OCI-LY1 (cell line): ENCODE data around the gene MZT2B.
"Not testable (repeated sequence)": the region's sequence is repeated elsewhere in the genome, so short reads cannot be mapped to it uniquely, and the experiment has no call there.

Experiments
- H2AFZ ChIP-seq: fragments of 200-600 bp; sonication (generic), shearing (Covaris generic); 2 replicates; pipeline ENCODE4 v1.6.0; 2014; ENCODE audit warnings: antibody characterized with exemption, mild to moderate bottlenecking, low read length
- H3F3A ChIP-seq: fragments of 200-600 bp; sonication (generic), shearing (Covaris generic); 2 replicates; pipeline ENCODE4 v1.6.0; 2014; ENCODE audit warnings: mild to moderate bottlenecking, antibody characterized with exemption, low read length, moderate library complexity; ENCODE audit not compliant: insufficient read depth
- H3K27ac ChIP-seq: fragments of 200-600 bp; sonication (generic); 2 replicates; pipeline ENCODE4 v1.5.1; 2014; ENCODE audit warnings: low read length, mixed run types, mild to moderate bottlenecking, low read depth; ENCODE audit not compliant: poor library complexity, severe bottlenecking
- H3K27me3 ChIP-seq: fragments of 200-600 bp; sonication (generic); 2 replicates; pipeline ENCODE4 v1.6.0; 2014; ENCODE audit warnings: antibody characterized with exemption, mild to moderate bottlenecking, low read length, moderate library complexity; ENCODE audit not compliant: insufficient read depth
- H3K36me3 ChIP-seq: fragments of 200-600 bp; sonication (generic); 2 replicates; pipeline ENCODE4 v1.6.1; 2014; ENCODE audit warnings: mild to moderate bottlenecking, antibody characterized with exemption, low read length, moderate library complexity, mixed read lengths; ENCODE audit not compliant: insufficient read depth
- H3K4me1 ChIP-seq: fragments of 200-600 bp; sonication (generic); 2 replicates; pipeline ENCODE4 v1.5.1; 2014; ENCODE audit warnings: mild to moderate bottlenecking, low read length, moderate library complexity; ENCODE audit not compliant: insufficient read depth, severe bottlenecking
- H3K4me2 ChIP-seq: fragments of 200-600 bp; sonication (generic), shearing (Covaris generic); 2 replicates; pipeline ENCODE4 v1.6.1; 2014; ENCODE audit warnings: low read length
- H3K4me3 ChIP-seq: fragments of 200-600 bp; sonication (generic); 2 replicates; pipeline ENCODE4 v1.5.1; 2014; ENCODE audit warnings: low read length, low read depth, mild to moderate bottlenecking, mixed read lengths; ENCODE audit not compliant: poor library complexity, severe bottlenecking
- H3K79me2 ChIP-seq: fragments of 200-600 bp; shearing (Covaris generic); 2 replicates; pipeline ENCODE4 v1.6.1; 2016; ENCODE audit warnings: mixed run types, low read length, mixed read lengths; ENCODE audit not compliant: insufficient read depth
- H3K9ac ChIP-seq: fragments of 200-600 bp; sonication (generic), shearing (Covaris generic); 2 replicates; pipeline ENCODE4 v1.6.1; 2014; ENCODE audit warnings: mild to moderate bottlenecking, low read length, mixed read lengths
- H3K9me2 ChIP-seq: fragments of 200-600 bp; sonication (generic), shearing (Covaris generic); 2 replicates; pipeline ENCODE4 v1.6.1; 2014; ENCODE audit warnings: low read depth, mild to moderate bottlenecking, low read length, mixed read lengths
- H3K9me3 ChIP-seq: fragments of 200-600 bp; shearing (Covaris generic); 2 replicates; pipeline ENCODE4 v1.6.1; 2014; ENCODE audit warnings: low read length, mixed read lengths
- H4K20me1 ChIP-seq: fragments of 200-600 bp; sonication (generic), shearing (Covaris generic); 2 replicates; pipeline ENCODE4 v1.6.0; 2016; ENCODE audit warnings: mild to moderate bottlenecking, low read length; ENCODE audit not compliant: insufficient read depth
- TF ChIP-seq, protein P1 (sequence below): fragments of 200-600 bp; sonication (generic), shearing (Covaris generic); IDR thresholded peaks from 2 replicates; pipeline ENCODE4 v1.5.1; 2017; ENCODE audit warnings: mild to moderate bottlenecking, antibody characterized with exemption, low read length, moderate library complexity, mixed read lengths

The MZT2B gene

DNA sequence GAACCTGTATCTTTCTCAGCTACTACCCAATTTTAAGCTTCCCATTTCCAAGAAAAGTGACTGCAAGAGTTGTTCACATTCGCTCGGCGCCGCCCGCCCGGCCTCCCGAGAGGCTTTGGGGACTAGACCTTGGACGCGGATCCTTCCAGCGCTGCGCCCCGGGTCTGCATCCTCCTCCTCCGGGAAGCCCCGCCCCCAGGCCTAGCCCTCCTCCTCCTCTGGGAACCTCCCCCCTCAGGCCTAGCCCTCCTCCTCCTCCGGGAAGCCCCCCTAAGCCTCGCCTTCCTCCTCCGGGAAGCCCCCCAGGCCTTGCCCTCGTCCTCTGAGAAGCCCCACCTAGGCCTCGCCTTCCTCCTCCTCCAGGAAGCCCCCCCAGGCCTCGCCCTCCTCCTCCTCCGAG is 45.9 kb downstream of the MZT2B start:
- H3K9me2 ChIP-seq, H2AFZ ChIP-seq, H3K4me1 ChIP-seq, H3K4me2 ChIP-seq, H3K4me3 ChIP-seq, H3K79me2 ChIP-seq, H3K9ac ChIP-seq, H3K27me3 ChIP-seq, H3K27ac ChIP-seq, H3K9me3 ChIP-seq, H3F3A ChIP-seq, H3K36me3 ChIP-seq, H4K20me1 ChIP-seq: not testable (repeated sequence)

DNA sequence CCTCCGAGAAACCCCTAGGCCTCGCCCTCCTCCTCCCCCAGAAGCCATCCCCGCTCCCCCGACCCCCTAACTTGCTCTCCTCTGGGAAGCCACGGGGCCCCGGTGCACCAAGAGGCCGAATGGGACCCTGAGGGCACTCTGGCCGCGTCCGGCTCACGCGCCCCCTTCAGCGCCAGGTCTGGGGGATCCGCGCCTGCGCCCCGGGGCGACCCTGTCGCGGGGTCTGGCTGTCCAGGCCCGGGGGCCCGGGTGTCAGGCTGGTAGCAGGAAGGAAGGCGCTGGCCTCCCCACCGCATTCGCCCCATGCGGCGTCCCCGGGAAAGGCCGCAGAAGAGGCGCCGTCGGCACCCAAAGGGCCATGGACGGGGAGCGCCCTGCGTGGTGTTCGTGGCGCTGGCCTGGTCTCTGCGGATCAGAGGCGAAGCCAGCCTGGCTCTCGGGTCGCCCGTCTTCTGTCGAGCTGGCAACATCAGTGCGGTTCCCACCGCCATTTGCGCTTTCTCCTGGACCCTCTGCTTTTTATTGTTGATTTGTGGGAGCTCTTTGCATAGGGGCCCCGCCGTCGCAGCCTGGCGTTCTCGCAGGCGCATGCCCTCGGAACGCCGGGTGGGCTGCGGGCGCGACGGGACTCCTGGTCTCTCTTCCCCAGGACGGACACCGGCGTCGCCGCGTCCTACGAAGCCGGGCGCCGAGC is 46.6 kb downstream of the MZT2B start:
- not testable (repeated sequence) for H2AFZ ChIP-seq, H3F3A ChIP-seq, H3K9me2 ChIP-seq, H4K20me1 ChIP-seq, H3K27me3 ChIP-seq, H3K36me3 ChIP-seq, H3K4me3 ChIP-seq, H3K4me1 ChIP-seq, H3K9me3 ChIP-seq, H3K4me2 ChIP-seq, H3K9ac ChIP-seq, H3K27ac ChIP-seq, H3K79me2 ChIP-seq

DNA sequence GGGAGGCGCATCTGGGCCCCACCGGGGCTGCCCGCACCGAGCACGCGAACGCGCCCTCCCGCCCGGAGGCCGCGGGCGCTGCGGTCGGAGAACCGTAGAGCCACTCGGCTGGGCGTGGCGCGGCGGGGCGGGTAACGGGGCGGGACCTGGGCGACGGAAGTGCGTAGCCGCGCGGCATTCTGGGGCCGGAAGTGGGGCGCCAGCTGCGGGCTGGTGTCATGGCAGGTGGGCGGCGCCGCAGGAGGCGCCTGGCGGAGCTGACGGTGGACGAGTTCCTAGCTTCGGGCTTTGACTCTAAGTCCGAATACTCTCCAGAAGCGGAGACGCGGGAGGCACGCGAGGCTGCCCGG is 47.1 kb downstream of the MZT2B start:
- H3K27me3 ChIP-seq, H4K20me1 ChIP-seq, H3K4me1 ChIP-seq, H3K4me2 ChIP-seq, H3K79me2 ChIP-seq, H3K9me3 ChIP-seq, H3K9ac ChIP-seq, H3K36me3 ChIP-seq, H3K9me2 ChIP-seq, H2AFZ ChIP-seq, H3F3A ChIP-seq, H3K4me3 ChIP-seq, H3K27ac ChIP-seq: not testable (repeated sequence)

DNA sequence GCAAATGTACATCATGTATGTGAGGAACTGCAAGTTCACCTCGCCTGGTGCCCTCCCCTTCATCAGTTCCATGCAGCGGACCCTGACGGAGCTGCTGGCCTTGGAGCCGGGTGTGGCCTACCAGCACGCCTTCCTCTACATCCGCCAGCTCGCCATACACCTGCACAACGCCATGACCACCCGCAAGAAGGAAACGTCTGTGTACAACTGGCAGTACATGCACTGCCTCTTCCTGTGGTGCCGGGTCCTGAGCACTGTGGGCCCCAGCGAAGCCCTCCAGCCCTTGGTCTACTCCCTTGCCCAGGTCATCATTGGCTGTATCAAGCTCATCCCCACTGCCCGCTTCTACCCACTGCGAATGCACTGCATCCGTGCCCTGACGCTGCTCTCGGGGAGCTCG is 48.3 kb downstream of the MZT2B start:
- H3K9me3 ChIP-seq, H3K9ac ChIP-seq, H3K4me1 ChIP-seq, H3K27me3 ChIP-seq, H3K27ac ChIP-seq, H3K36me3 ChIP-seq, H3F3A ChIP-seq, H3K4me3 ChIP-seq, H4K20me1 ChIP-seq, H3K79me2 ChIP-seq, H3K9me2 ChIP-seq, H2AFZ ChIP-seq, H3K4me2 ChIP-seq: not testable (repeated sequence)

DNA sequence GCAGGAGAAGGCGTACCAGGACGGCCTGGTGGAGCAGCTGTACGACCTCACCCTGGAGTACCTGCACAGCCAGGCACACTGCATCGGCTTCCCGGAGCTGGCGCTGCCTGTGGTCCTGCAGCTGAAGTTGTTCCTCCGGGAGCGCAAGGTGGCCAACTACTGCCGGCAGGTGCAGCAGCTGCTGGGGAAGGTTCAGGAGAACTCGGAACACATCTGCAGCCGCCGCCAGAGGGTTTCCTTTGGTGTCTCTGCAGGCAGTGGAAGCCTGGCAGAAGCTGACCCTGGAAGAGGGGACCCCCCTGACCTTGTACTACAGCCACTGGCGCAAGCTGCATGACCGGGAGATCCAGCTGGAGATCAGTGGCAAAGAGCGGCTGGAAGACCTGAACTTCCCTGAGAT is 48.8 kb downstream of the MZT2B start:
- H3F3A ChIP-seq, H3K9me3 ChIP-seq, H3K4me3 ChIP-seq, H3K36me3 ChIP-seq, H4K20me1 ChIP-seq, H3K9ac ChIP-seq, H2AFZ ChIP-seq, H3K4me1 ChIP-seq, H3K79me2 ChIP-seq, H3K4me2 ChIP-seq, H3K27ac ChIP-seq, H3K9me2 ChIP-seq, H3K27me3 ChIP-seq: not testable (repeated sequence)

DNA sequence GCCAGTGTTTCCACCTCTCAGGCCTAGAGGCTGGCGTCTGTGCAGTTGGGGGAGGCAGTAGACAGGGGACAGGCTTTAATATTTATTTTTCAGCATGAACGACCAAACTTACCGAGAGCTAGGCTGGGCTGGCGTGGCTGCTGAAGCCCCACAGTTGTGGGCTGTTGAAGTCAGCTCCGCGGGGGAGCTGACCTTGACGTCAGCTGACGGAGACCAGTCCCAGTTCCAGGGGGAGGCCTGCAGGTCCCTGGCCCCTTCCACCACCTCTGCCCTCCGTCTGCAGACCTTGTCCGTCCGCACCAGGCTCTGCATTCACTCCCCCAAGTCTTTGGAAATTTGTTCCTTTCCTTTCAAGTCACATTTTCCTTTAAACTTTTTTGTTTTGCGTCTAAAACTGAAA is 49.6 kb downstream of the MZT2B start:
- Histone ChIP-seq H3K27me3 (no peaks in the 10 kb centered on the region), H3K9me2 (no peaks in the 10 kb centered on the region), H3K36me3 (no peaks in the 10 kb centered on the region), H2AFZ (no peak overlapping the region), H4K20me1 (no peaks in the 10 kb centered on the region), H3K9me3 (no peaks in the 10 kb centered on the region), H3K9ac (no peak overlapping the region), H3K4me3 (no peak overlapping the region), H3F3A (no peaks in the 10 kb centered on the region), H3K79me2 (no peaks in the 10 kb centered on the region), H3K27ac (no peak overlapping the region), H3K4me1 (no peaks in the 10 kb centered on the region), H3K4me2 (no peak overlapping the region)
- TF ChIP-seq, protein P1, sequence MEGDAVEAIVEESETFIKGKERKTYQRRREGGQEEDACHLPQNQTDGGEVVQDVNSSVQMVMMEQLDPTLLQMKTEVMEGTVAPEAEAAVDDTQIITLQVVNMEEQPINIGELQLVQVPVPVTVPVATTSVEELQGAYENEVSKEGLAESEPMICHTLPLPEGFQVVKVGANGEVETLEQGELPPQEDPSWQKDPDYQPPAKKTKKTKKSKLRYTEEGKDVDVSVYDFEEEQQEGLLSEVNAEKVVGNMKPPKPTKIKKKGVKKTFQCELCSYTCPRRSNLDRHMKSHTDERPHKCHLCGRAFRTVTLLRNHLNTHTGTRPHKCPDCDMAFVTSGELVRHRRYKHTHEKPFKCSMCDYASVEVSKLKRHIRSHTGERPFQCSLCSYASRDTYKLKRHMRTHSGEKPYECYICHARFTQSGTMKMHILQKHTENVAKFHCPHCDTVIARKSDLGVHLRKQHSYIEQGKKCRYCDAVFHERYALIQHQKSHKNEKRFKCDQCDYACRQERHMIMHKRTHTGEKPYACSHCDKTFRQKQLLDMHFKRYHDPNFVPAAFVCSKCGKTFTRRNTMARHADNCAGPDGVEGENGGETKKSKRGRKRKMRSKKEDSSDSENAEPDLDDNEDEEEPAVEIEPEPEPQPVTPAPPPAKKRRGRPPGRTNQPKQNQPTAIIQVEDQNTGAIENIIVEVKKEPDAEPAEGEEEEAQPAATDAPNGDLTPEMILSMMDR, result no peak

DNA sequence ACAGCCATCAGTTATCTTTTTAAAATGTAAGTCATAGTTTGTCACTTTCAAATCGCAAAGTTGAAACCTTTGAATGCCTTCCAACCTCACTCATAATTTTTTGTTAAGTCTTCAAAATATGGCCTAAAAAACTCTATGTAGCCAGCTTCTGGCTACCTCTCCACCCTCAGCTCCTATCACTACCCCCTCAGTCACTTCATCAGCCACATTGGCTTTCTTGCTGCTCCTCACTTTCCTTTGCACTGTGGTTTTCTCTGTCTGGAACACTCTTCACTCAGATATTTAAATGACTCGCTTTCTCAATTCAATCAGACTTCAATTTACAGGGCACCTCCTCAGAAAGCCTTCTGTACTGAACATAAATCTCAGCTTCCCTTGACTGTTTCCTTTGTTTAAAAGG is 51.0 kb downstream of the MZT2B start:
- H3K79me2 ChIP-seq, H3K9ac ChIP-seq, H3K4me2 ChIP-seq, H2AFZ ChIP-seq, H3F3A ChIP-seq, H4K20me1 ChIP-seq, H3K27me3 ChIP-seq, H3K4me1 ChIP-seq, H3K9me2 ChIP-seq, H3K4me3 ChIP-seq, H3K9me3 ChIP-seq, H3K36me3 ChIP-seq, H3K27ac ChIP-seq: not testable (repeated sequence)
